ENCODE results near the gene DOK6.

GRCh38 chr18:69557282-69557681 is 156.6 kb downstream of the DOK6 start:
- TF ChIP-seq POLR2A (IDR thresholded peaks at IDR 0.05; ENCODE audit: low read length) (no peak), GATA1 (IDR thresholded peaks at IDR 0.05; ENCODE audit: low read depth, low read length) (no peak)

Data from erythroblast (primary cell).